Measurements from ENCODE around the gene SPINK4. TPM values are rescaled to one million over a fixed set of nuclear protein-coding genes. Genes with fewer than 3 reads are reported as not detected.

Gene SPINK4
- total RNA-seq, 2 donors from 2014 or later: not detected

- H3K9me3 ChIP-seq: no peaks in the 10 kb centered on the region
- TF ChIP-seq CTCF (IDR thresholded peaks at IDR 0.05): no peak
- no peaks in the 10 kb centered on the region for H3K4me1 ChIP-seq
- H3K4me3 ChIP-seq: no peak overlapping the region
- no peaks in the 10 kb centered on the region for H3K27me3 ChIP-seq
- H3K27ac ChIP-seq: no peak overlapping the region
- DNase-seq (ENCODE audit: low spot score): no peak
- H3K36me3 ChIP-seq: no peaks in the 10 kb centered on the region
Observed at GRCh38 chr9:33211695-33212393, 28.1 kb upstream of the SPINK4 start.

GRCh38 chr9:33220681-33221567, 19.0 kb upstream of the SPINK4 start:
- H3K27ac ChIP-seq: no peak overlapping the region
- H3K9me3 ChIP-seq: no peaks in the 10 kb centered on the region
- no peak overlapping the region for H3K4me3 ChIP-seq

GRCh38 chr9:33221568-33221884, 18.4 kb upstream of the SPINK4 start:
- TF ChIP-seq CTCF (IDR thresholded peaks at IDR 0.05): no peak
- no peak overlapping the region for H3K4me3 ChIP-seq
- no peak for DNase-seq (ENCODE audit: low spot score)
- H3K36me3 ChIP-seq: no peaks in the 10 kb centered on the region
- H3K4me1 ChIP-seq: peaks cover 0 to 9% of the 10 kb centered on the region in 2 donors
- H3K27ac ChIP-seq: no peak overlapping the region
- H3K9me3 ChIP-seq: no peaks in the 10 kb centered on the region
- no peaks in the 10 kb centered on the region for H3K27me3 ChIP-seq

More at GRCh38 chr9:33220681-33221567, 19.0 kb upstream of the SPINK4 start:
- peaks cover 0 to 9% of the 10 kb centered on the region in 2 donors for H3K4me1 ChIP-seq
- no peak for DNase-seq (ENCODE audit: low spot score)
- no peak for TF ChIP-seq CTCF (IDR thresholded peaks at IDR 0.05)
- H3K36me3 ChIP-seq: no peaks in the 10 kb centered on the region
- H3K27me3 ChIP-seq: no peaks in the 10 kb centered on the region

GRCh38 chr9:33222031-33222430, 17.9 kb upstream of the SPINK4 start:
- H3K27ac ChIP-seq: no peak overlapping the region

GRCh38 chr9:33223696-33224095, 16.3 kb upstream of the SPINK4 start:
- Histone ChIP-seq H3K27me3 (no peaks in the 10 kb centered on the region), H3K27ac (no peak overlapping the region), H3K4me1 (peaks cover 0 to 9% of the 10 kb centered on the region in 2 donors), H3K36me3 (no peaks in the 10 kb centered on the region), H3K9me3 (no peaks in the 10 kb centered on the region), H3K4me3 (no peak overlapping the region)
- no peak for DNase-seq (ENCODE audit: low spot score)
- TF ChIP-seq CTCF (IDR thresholded peaks at IDR 0.05): peak in 1 of 2 donors; percentile 25

More at GRCh38 chr9:33222031-33222430, 17.9 kb upstream of the SPINK4 start:
- Histone ChIP-seq H3K4me1 (peaks cover 0 to 9% of the 10 kb centered on the region in 2 donors), H3K9me3 (no peaks in the 10 kb centered on the region), H3K4me3 (no peak overlapping the region), H3K27me3 (no peaks in the 10 kb centered on the region), H3K36me3 (no peaks in the 10 kb centered on the region)
- TF ChIP-seq CTCF (IDR thresholded peaks at IDR 0.05): no peak
- no peak for DNase-seq (ENCODE audit: low spot score)
